ENCODE data around the gene PBX3. TPM values are rescaled to one million over a fixed set of nuclear protein-coding genes. Genes with fewer than 3 reads are reported as not detected.
"Not testable (repeated sequence)": the region's sequence is repeated elsewhere in the genome, so short reads cannot be mapped to it uniquely, and the experiment has no call there.

Gene PBX3
- total RNA-seq, 1 experiment from 2014 or later = 39.0 TPM

DNA sequence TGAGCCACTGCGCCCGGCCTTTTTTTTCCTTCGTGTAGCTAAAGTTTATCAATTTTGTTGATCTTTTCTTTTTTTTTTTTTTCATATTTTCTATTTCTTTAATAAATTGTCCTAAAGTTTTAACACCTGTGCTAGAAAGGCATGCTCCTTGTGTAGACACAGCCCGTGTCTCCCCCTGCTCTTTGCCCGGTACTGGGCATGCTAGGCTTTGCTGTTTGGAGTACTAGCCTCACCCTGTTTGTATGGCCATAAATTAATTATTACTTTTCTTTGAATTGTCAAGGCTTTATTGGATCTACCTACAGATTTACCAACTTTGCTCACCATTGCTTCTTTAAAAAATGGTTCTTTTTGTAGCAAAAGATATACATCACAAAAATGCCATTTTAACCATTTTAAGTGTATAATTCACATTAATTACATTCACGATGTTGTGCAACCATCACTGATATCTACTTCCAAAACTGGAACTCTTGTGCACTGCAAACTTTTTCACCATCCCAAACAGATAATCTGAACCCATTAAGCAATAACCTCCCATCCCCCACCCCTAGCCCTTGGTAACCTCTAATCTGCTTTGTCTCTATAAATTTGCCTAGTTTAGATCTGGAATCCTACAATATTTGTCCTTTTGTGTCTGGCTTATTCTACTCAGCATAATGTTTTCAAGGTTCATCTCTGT lies 31.5 kb downstream of the PBX3 start:
- H3K27me3 ChIP-seq (ENCODE audit: control insufficient read depth, insufficient read depth, low read length); ATAC-seq; H3K4me1 ChIP-seq (ENCODE audit: control insufficient read depth, insufficient read depth, low read length); H3K9me3 ChIP-seq (ENCODE audit: control insufficient read depth, insufficient read depth, low read depth, low read length); intact Hi-C loops (cut with micrococcal nuclease; ENCODE audit: unreplicated experiment); BruUV-seq (replicated peaks); in situ Hi-C loops (cut with HindIII; ENCODE audit: low pct_unique_long_range_greater_than_20kb, low sequenced_read_pairs); H3K36me3 ChIP-seq (ENCODE audit: control insufficient read depth, insufficient read depth, low read length); CTCF ChIA-PET; H3K27ac ChIP-seq (ENCODE audit: low read length); DNase-seq (ENCODE audit: low read depth, low spot score); H3K4me3 ChIP-seq (ENCODE audit: low read depth in 2 of 2, low read length in 2 of 2): not testable (repeated sequence)
- POLR2A ChIA-PET = interaction anchor here (0.6 kb wide), 2 partner anchors 72 to 140 kb away, joined by 3 to 4 read pairs; partner anchors contain the start of gene MAPKAP1

DNA sequence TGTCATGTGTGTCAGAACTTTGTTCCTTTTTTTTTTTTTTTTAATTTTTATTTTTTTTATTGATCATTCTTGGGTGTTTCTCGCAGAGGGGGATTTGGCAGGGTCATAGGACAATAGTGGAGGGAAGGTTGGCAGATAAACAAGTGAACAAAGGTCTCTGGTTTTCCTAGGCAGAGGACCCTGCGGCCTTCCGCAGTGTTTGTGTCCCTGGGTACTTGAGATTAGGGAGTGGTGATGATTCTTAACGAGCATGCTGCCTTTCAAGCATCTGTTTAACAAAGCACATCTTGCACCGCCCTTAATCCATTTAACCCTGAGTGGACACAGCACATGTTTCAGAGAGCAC lies 32.0 kb downstream of the PBX3 start:
- H3K4me1 ChIP-seq (ENCODE audit: control insufficient read depth, insufficient read depth, low read length); ATAC-seq; H3K4me3 ChIP-seq (ENCODE audit: low read depth in 2 of 2, low read length in 2 of 2); DNase-seq (ENCODE audit: low read depth, low spot score); POLR2A ChIA-PET; H3K36me3 ChIP-seq (ENCODE audit: control insufficient read depth, insufficient read depth, low read length); in situ Hi-C loops (cut with HindIII; ENCODE audit: low pct_unique_long_range_greater_than_20kb, low sequenced_read_pairs); H3K27ac ChIP-seq (ENCODE audit: low read length); H3K9me3 ChIP-seq (ENCODE audit: control insufficient read depth, insufficient read depth, low read depth, low read length); intact Hi-C loops (cut with micrococcal nuclease; ENCODE audit: unreplicated experiment); H3K27me3 ChIP-seq (ENCODE audit: control insufficient read depth, insufficient read depth, low read length); BruUV-seq (replicated peaks); CTCF ChIA-PET: not testable (repeated sequence)

DNA sequence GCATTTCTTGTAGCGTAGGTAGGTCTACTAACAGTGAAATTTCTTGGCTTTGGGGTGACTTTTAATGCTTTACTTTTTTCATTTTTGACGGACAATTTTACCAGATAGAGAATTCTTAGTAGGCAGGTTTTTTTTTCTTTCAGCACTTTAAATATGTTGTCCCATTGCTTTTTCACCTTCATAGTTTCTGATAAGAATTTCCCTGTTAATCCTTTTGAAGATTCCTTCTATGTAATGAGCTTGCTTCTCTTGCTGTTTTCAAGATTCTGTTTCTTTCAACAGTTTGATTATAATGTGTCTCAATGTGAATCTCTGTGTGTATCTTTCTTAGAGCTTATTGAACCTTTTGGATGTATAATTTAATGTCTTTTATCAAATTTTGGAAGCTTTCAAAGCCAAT lies 35.5 kb downstream of the PBX3 start:
- peaks cover 3% of the 10 kb centered on the region; the same call in 1 of the 2 replicates for H3K9me3 ChIP-seq (ENCODE audit: control insufficient read depth, insufficient read depth, low read depth, low read length)
- no peaks in the 10 kb centered on the region for H3K27me3 ChIP-seq (ENCODE audit: control insufficient read depth, insufficient read depth, low read length)
- ATAC-seq = no peak
- no peak overlapping the region for H3K4me3 ChIP-seq (ENCODE audit: low read depth in 2 of 2, low read length in 2 of 2)
- H3K27ac ChIP-seq (ENCODE audit: low read length) = no peak overlapping the region
- intact Hi-C loops (cut with micrococcal nuclease; ENCODE audit: unreplicated experiment) (no loop called here), in situ Hi-C loops (cut with HindIII; ENCODE audit: low pct_unique_long_range_greater_than_20kb, low sequenced_read_pairs) (no loop called here)
- H3K36me3 ChIP-seq (ENCODE audit: control insufficient read depth, insufficient read depth, low read length) = no peaks in the 10 kb centered on the region
- POLR2A ChIA-PET = no interaction called here
- no TSS peak for BruUV-seq (replicated peaks)
- no peaks in the 10 kb centered on the region for H3K4me1 ChIP-seq (ENCODE audit: control insufficient read depth, insufficient read depth, low read length)
- TF ChIP-seq, protein P1, sequence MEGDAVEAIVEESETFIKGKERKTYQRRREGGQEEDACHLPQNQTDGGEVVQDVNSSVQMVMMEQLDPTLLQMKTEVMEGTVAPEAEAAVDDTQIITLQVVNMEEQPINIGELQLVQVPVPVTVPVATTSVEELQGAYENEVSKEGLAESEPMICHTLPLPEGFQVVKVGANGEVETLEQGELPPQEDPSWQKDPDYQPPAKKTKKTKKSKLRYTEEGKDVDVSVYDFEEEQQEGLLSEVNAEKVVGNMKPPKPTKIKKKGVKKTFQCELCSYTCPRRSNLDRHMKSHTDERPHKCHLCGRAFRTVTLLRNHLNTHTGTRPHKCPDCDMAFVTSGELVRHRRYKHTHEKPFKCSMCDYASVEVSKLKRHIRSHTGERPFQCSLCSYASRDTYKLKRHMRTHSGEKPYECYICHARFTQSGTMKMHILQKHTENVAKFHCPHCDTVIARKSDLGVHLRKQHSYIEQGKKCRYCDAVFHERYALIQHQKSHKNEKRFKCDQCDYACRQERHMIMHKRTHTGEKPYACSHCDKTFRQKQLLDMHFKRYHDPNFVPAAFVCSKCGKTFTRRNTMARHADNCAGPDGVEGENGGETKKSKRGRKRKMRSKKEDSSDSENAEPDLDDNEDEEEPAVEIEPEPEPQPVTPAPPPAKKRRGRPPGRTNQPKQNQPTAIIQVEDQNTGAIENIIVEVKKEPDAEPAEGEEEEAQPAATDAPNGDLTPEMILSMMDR (IDR thresholded peaks at IDR 0.05) = no peak
- TF ChIP-seq SIN3A (IDR thresholded peaks at IDR 0.05; ENCODE audit: borderline replicate concordance, insufficient read depth, low read depth, low read length) (no peak), TCF7L2 (IDR thresholded peaks at IDR 0.05; ENCODE audit: low read depth, low read length) (no peak), POLR2AphosphoS5 (IDR thresholded peaks at IDR 0.05; ENCODE audit: low read depth, low read length) (no peak)
- TF ChIP-seq, protein P2, sequence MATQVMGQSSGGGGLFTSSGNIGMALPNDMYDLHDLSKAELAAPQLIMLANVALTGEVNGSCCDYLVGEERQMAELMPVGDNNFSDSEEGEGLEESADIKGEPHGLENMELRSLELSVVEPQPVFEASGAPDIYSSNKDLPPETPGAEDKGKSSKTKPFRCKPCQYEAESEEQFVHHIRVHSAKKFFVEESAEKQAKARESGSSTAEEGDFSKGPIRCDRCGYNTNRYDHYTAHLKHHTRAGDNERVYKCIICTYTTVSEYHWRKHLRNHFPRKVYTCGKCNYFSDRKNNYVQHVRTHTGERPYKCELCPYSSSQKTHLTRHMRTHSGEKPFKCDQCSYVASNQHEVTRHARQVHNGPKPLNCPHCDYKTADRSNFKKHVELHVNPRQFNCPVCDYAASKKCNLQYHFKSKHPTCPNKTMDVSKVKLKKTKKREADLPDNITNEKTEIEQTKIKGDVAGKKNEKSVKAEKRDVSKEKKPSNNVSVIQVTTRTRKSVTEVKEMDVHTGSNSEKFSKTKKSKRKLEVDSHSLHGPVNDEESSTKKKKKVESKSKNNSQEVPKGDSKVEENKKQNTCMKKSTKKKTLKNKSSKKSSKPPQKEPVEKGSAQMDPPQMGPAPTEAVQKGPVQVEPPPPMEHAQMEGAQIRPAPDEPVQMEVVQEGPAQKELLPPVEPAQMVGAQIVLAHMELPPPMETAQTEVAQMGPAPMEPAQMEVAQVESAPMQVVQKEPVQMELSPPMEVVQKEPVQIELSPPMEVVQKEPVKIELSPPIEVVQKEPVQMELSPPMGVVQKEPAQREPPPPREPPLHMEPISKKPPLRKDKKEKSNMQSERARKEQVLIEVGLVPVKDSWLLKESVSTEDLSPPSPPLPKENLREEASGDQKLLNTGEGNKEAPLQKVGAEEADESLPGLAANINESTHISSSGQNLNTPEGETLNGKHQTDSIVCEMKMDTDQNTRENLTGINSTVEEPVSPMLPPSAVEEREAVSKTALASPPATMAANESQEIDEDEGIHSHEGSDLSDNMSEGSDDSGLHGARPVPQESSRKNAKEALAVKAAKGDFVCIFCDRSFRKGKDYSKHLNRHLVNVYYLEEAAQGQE (IDR thresholded peaks at IDR 0.05; ENCODE audit: insufficient read depth in 1 of 2, low read depth in 2 of 2, low read length in 1 of 2) = no peak
- CTCF ChIA-PET = no interaction called here
- DNase-seq (ENCODE audit: low read depth, low spot score) = no peak
